Skeletal muscle cell (primary cell): ENCODE measurements around the gene TTLL10.

Experiments used
- DNase-seq: peaks from one replicate; pipeline ENCODE4 v3.0.0-alpha.2; 2010; ENCODE audit warnings: low read depth
- H3K4me3 ChIP-seq: 2 replicates; pipeline ENCODE4 v1.5.1; 2011; ENCODE audit warnings: low read depth, mild to moderate bottlenecking, control low read depth, low read length, moderate library complexity

TTLL10 gene

DNA sequence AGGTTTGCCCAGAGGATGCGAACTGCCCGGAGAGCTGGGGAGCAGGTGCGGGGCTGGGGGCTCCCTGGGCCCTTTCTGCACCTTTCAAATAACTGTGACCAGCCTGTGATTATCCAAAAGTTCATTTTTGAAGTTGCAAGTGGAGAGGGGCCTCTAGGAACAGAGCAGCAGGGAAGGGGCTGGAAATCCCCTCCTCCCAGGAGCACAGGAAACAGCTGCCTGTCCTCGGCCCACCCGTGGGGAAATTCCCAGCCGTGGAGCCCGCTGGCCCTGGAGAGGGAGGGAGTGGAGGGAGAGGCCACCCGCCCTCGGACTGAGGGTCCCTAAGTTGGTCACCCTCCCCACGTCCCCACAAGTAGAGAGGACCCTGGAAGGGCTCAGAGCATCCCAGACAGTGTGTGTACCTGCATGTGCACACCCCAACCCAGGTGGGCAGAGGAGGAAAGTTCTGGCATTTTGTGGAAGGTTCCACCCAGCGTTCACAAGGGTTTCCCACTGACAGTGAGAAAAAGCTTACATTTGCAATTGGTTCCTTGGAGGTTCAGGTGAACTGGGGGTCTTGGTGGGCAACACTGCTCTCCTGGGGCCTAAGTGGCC lies 41.5 kb downstream of the TTLL10 start:
- DNase-seq, result no peak
- H3K4me3 ChIP-seq, result no peak overlapping the region

DNA sequence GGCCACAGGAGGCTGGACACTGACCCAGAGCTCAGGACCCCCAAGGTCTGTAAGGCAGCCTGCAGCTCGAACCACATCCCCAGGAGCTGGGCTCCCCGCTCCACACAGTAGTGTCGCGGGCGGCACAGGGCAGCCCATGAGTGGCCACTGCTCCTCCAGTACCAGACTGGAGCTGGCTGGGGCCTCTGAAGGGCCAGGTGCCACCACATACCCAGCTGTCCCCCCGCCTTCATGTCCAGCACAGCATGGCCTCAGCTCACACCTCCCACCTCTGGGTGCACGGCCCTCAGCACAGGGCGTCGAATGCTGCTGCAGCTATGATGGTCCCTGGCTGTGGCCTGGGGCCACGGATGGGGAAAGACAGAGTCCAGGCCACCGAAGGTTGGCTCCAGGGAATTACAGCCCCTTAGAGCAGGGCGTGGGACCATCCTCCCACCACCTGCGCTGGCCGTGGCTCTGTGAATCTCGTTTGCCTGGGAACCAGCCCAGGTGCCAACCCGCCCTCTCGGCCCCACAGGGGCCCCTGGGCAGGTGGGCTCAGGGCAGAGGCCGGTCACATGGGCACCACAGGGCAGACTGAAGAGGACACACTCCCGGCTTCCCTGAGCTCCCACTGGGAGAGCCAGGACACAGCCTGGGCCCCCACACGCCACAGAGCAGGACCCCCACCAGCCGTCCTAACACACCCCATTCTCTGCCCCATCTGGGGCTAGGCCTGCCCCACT lies 42.4 kb downstream of the TTLL10 start:
- H3K4me3 ChIP-seq, result no peak overlapping the region
- no peak for DNase-seq

- no peak overlapping the region for H3K4me3 ChIP-seq
- DNase-seq, result no peak
These were observed 43.3 kb downstream of the TTLL10 start for GRCh38 chr1:1216770-1217620.

DNA sequence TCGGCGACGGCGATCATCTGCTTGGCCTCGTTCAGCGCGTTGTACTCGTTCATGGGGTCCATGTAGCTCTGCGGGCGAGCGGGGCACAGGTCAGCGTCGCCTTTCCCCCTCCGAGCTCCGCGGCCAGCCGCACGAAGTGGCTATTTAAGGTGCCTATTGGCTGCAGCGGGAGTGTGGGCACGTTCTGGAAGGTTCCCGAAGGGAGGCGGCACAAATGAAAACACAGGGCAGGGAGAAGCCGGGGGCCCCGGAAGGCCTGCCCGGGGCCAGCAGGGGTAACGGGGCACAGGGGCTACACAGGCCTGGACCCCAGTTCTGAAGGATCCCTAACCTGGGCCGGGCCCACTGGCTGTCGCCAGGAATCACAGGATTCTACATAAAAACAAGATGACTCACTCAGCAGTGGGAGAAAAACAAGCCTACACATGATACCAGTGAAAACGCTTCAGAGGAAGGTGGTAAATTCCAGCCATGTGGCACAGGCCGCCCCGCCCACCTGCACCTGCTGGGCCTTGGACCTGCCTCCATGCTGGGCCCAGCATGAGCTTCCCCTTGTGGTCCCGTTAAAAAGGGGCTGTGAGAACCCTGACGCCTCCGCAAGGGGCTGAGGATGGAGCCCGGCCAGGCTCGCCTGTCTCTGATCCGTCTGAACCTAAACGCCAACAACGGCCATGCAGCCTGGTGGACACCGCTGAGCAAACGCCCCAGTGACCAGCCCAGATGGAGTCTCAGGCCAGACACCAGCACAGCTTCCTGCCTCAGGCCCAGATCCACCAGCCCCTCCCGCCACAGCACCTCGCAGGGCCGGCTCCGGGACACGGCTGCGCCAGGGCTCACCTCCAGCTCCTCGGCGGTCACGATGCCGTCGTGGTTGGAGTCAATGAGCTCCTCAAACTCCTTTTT lies 44.2 kb downstream of the TTLL10 start:
- H3K4me3 ChIP-seq, result no peak overlapping the region
- DNase-seq, result no peak

GRCh38 chr1:1218524-1219200 lies 45.0 kb downstream of the TTLL10 start:
- H3K4me3 ChIP-seq, result no peak overlapping the region
- no peak for DNase-seq

- DNase-seq, result no peak
- H3K4me3 ChIP-seq, result no peak overlapping the region
These were observed 45.7 kb downstream of the TTLL10 start for GRCh38 chr1:1219341-1219740.

GRCh38 chr1:1220197-1220596 lies 46.5 kb downstream of the TTLL10 start:
- H3K4me3 ChIP-seq, result no peak overlapping the region
- DNase-seq, result no peak

- no peak overlapping the region for H3K4me3 ChIP-seq
- DNase-seq, result no peak
These were observed 48.4 kb downstream of the TTLL10 start for GRCh38 chr1:1221887-1222574.

GRCh38 chr1:1222575-1223225 lies 49.0 kb downstream of the TTLL10 start:
- no peak overlapping the region for H3K4me3 ChIP-seq
- DNase-seq, result no peak

DNA sequence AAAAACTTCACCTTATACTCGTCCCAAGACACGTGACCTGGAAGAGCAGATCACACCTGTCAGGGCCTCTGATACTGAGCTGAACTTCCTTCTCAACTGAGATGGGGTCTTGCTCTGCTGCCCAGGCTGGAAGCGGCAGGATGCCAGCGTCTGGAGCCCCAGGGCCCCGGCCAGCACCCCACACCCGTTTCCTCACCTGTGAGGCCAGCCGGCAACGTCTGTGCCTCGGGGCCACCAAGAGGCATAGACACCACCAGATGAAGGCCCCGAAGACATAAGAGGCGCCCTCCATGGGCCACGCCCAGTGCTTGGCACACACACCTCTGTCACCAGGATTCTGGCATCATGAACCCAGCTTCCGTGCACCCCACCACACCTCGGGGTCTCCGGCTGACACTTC lies 49.6 kb downstream of the TTLL10 start:
- no peak for DNase-seq

DNA sequence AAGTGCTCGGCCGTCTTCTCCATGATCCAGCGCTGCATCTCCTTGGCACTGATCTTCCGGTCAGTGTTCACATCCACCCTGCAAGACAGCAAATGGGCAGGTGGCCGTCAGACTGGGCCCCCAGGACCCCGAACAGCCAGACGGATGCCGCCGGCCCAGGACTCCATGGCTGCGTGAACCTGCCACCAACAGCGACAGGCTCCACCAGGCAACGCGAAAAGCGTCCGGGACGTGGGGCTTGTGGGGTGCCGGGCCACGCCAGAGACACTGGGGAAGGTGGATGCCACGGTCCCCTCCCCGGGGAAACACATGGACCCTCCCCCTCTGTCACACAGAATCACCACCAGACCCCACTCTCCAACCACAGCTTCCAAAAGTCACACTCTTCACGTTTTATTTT lies 50.2 kb downstream of the TTLL10 start:
- no peak for DNase-seq
- no peak overlapping the region for H3K4me3 ChIP-seq

More for the DNA sequence above, 49.6 kb downstream of the TTLL10 start:
- H3K4me3 ChIP-seq, result no peak overlapping the region

DNA sequence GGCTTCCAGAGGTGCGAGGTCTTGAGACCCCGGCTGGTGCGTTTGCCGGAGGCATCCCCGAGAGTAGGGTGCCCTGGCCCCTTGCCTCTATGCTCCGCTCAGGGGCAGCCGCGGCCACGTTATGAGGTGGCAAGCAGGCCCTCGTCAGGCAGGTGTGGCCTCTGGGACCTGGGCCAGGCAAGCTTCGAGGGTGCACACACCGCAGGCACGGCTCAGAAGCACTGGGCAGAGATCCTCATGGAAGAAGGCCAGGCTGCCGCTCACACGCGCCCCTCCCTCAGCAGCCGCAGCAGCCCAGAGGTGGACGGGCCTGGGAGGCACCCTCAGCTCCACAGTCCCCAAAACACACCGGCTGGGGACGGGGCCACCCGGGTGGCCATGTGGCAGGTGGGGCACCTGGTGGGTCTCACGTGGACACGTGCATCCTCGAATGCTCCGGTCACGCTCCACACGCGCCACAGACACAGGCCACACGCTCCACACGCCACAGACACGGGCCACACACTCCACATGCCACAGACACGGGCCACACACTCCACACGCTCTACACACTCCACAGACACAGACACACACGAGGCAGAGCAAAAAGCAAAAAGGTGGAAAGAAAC lies 51.7 kb downstream of the TTLL10 start:
- no peak for DNase-seq
- no peak overlapping the region for H3K4me3 ChIP-seq

DNA sequence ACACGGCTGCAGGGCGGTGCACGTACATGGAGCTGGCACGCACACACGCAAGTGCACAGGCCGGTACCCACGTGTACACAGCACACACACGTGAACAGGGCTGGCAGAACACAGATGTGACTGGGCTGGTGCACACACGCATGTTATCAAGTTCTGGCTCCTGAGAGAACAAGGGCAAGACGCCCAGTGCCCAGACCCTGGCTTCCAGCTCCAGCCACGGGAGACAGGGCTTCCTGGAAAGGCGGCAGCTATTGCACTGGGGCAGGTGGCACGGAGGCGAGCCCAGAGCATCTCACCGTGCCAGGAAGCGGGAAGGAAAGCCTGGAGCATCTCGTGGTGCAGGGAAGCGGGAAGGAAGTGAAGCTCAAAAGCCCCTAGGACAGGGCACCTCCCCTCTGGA lies 52.2 kb downstream of the TTLL10 start:
- no peak overlapping the region for H3K4me3 ChIP-seq
- no peak for DNase-seq

DNA sequence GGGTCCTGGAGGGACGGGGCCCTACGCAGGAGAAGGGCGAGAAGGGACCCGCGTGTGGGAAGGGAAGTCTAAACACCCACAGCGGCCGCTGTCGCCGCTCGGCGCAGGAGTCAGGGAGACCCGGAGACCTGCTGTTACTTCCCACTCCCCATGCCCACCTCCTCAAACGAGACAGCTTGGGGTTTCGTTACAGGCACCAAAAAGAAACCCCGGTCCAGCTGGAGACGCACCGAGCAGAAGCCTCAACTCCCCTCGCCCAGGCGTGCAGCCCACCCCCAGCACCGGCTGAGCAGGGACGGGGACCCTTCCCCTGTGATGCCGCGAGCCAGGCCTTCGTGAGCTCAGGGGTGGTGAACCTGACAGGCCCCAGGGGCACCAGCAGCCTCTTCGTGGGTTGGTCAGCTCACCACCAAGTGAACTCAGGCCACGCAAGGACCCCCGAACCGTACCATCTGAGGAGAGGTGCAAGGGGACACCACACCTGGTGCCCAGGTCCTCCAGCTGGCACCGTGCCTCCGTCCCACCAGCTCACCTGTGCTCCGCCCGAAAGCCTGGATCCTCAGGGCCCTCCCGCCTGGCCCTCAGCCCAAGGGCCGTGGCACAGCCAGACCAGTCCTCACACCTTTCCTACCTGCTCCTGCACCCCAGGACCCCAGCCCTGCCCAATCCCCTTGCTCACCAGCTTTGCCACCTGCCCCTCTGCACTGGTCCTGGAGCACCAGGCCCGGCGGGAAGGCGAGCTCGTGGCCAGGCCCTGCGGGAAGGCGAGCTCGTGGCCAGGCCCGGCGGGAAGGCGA lies 53.1 kb downstream of the TTLL10 start:
- no peak for DNase-seq
- H3K4me3 ChIP-seq, result no peak overlapping the region

GRCh38 chr1:1227386-1227785 lies 53.7 kb downstream of the TTLL10 start:
- no peak for DNase-seq
- no peak overlapping the region for H3K4me3 ChIP-seq

- no peak overlapping the region for H3K4me3 ChIP-seq
- DNase-seq, result no peak
These were observed 54.5 kb downstream of the TTLL10 start for GRCh38 chr1:1228187-1228586.
